Omental fat pad (tissue), 4 donors: ENCODE measurements around the gene EMC7. TPM values are rescaled to one million over a fixed set of nuclear protein-coding genes. Genes with fewer than 3 reads are reported as not detected.

Experiments
- ATAC-seq: fragments of 150-250 bp; one replicate; pipeline ENCODE4 v1.9.1; 2016; ENCODE audit warnings: mild to moderate bottlenecking, moderate library complexity; ENCODE audit not compliant: low FRiP score
- DNase-seq: peaks from one replicate; pipeline ENCODE4 v3.0.0-alpha.2; 2019; ENCODE audit warnings: low spot score
- total RNA-seq, 4 donors: library from RNA; depleted of rRNA; stranded (reverse); fragments of >200 nt; gene quantifications; one replicate each; pipeline ENCODE4 v1.1.0, GENCODE V29; 2016
- TF ChIP-seq, protein P1 (sequence below), 3 donors: fragments of 450-650 bp; IDR thresholded peaks; one replicate each; pipeline ENCODE4 v1.5.1; 2016 to 2017; ENCODE audit warnings: antibody characterized with exemption in 3 of 3, mild to moderate bottlenecking in 3 of 3, moderate library complexity in 2 of 3

The EMC7 gene
- total RNA-seq, 4 donors from 2014 or later = 33.0 to 47.8 (median 36.8) TPM

DNA sequence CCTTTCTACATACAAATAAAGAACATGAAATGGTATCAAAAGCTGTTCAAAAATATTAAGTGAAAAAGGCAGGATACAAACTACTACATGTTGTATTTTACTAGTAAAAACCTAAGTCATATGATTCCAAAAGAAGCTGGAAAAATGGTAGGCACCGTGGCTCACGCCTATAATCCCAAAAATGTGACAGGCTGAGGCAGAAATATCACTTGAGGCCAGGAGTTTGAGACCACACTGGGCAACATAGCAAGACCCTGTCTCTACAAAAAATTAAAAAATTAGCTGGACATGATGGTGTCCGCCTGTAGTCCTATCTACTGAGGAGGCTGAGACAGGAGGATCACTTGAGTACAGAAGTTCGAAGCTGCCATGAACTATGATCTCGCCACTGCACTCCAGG, 1.7 kb downstream of the EMC7 start:
- TF ChIP-seq, protein P1, sequence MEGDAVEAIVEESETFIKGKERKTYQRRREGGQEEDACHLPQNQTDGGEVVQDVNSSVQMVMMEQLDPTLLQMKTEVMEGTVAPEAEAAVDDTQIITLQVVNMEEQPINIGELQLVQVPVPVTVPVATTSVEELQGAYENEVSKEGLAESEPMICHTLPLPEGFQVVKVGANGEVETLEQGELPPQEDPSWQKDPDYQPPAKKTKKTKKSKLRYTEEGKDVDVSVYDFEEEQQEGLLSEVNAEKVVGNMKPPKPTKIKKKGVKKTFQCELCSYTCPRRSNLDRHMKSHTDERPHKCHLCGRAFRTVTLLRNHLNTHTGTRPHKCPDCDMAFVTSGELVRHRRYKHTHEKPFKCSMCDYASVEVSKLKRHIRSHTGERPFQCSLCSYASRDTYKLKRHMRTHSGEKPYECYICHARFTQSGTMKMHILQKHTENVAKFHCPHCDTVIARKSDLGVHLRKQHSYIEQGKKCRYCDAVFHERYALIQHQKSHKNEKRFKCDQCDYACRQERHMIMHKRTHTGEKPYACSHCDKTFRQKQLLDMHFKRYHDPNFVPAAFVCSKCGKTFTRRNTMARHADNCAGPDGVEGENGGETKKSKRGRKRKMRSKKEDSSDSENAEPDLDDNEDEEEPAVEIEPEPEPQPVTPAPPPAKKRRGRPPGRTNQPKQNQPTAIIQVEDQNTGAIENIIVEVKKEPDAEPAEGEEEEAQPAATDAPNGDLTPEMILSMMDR (IDR thresholded peaks at IDR 0.05) = no peak
- ATAC-seq = no peak
- no peak for DNase-seq

DNA sequence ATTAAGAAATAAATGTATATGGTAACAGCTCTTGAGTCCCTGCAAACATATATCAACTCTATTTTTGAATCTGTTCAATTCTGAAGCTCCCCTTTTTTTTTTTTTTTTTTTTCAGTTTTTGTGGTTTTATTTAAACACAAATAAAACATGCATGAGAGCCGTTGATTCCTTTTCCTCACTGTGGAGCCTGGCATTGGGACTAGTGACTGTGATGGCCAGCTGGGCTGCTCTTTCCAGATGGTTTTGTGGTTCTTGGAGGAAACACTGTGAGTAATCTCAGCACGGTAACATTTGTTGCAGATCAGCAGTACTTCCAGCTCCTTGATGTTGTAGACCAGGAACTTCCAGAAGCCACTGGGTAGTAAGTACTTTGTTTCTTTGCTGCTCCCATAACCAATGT, 15.9 kb downstream of the EMC7 start:
- ATAC-seq (no peak), DNase-seq (no peak)
- TF ChIP-seq, protein P1 (IDR thresholded peaks at IDR 0.05) = no peak

DNA sequence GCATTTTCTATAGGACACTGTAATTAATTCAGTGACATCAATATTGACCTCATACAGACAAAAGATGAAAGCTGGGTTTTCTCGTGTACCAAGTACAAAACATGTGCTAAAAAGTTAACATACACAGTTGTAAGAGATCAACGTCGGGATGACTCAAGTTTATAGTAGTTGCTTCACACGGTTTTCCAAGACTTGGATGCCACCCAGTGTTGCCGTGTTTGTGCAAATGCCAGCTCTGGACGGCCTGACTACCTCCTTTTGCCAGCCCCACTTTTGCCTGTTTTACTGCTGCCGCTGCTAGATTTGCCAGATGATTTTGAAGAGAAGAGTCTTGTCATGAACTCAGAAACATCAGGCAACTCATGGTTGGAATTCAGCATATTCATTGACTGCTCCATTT, 17.6 kb downstream of the EMC7 start:
- DNase-seq (no peak), ATAC-seq (peak; percentile 66)
- TF ChIP-seq, protein P1 (IDR thresholded peaks at IDR 0.05) = no peak

DNA sequence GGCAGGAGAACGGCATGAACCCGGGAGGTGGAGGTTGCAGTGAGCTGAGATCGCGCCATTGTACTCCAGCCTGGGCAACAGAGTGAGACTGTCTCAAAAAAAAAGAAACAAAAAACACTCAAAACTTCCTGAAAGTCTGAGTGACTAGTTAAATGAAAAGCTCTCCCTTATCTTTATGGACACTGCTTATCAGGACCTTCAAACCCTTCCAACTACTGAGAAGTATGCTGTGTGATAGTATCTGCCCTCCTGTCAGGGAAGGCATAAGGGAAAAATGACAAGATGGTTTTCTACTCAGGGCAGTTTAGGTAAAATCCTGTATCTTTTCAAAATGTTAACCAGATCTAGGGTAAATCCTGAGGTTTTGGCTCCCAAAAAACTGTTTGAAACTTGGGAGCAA, 21.8 kb downstream of the EMC7 start:
- TF ChIP-seq, protein P1 (IDR thresholded peaks at IDR 0.05) = no peak
- ATAC-seq (no peak), DNase-seq (no peak)

DNA sequence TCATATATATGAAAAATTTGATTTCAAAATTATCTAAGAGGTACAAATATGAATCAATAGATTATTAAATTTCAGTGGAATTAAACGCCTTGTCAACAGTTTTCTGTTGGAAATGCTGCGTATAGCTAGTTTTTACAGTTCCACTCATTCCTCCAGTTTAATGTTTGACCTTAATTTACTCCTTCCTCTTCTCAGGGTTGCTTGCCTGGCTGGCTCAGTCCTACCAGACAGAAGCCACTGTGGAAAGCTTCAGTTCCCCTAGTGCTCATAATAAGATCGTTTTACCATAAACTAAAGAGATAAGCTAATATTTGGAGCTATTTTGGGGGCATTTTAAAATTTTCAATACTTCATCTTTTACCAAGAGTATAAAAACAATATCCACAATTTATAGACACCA, 22.8 kb downstream of the EMC7 start:
- ATAC-seq (no peak), DNase-seq (no peak)
- TF ChIP-seq, protein P1 (IDR thresholded peaks at IDR 0.05) = no peak

DNA sequence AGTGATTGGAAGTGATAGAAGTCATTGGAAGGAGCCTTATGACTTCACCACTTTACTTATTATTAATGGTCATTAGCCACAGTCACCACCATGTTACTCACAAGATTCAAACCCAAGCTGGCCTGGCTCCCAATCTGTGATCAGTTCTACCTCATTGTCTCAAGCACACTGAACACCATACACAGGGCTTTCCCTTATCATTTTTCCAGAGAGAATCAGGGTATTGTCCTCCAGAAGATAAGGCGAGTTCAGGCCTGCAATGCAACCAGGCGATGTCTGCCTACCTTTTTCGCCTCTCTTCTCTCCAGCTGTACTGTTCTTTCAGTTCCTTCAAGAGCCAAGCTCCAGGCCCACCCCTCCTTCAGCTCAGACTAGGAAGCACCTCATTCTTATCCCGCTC, 24.9 kb downstream of the EMC7 start:
- TF ChIP-seq, protein P1 (IDR thresholded peaks at IDR 0.05) = no peak
- no peak for ATAC-seq
- no peak for DNase-seq

DNA sequence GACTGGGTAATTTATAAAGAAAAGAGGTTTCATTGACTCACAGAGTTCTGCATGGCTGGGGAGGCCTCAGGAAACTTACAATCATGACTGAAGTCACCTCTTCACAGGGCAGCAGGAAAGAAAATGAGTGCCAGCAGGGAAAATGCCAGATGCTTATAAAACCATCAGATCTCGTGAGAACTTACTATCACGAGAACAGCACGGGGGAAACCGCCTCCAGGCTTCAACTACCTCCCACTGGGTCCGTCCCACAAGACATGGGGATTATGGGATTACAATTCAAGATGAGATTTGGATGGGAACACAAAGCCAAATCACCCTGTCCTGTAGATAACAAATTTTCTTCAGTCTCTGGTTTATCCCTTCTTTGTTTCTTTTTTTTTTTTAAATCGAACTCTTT, 31.7 kb downstream of the EMC7 start:
- TF ChIP-seq, protein P1 (IDR thresholded peaks at IDR 0.05) = no peak
- DNase-seq (no peak), ATAC-seq (no peak)
